Stimulated activated CD4-positive, alpha-beta T cell treated with anti-CD3 and anti-CD28 coated beads, Interleukin-15, amount 100 ng/mL, for 1 hour (primary cell): Measurements from ENCODE around the gene NSMCE4A.
"Not testable (repeated sequence)": the region's sequence is repeated elsewhere in the genome, so short reads cannot be mapped to it uniquely, and the experiment has no call there.

ENCODE experiments used
- DNase-seq, 2 donors: peaks; one replicate each; pipeline ENCODE4 v3.0.0-alpha.2; 2020; ENCODE audit warnings: low read depth in 1 of 2, low spot score in 1 of 2

Gene NSMCE4A

DNA sequence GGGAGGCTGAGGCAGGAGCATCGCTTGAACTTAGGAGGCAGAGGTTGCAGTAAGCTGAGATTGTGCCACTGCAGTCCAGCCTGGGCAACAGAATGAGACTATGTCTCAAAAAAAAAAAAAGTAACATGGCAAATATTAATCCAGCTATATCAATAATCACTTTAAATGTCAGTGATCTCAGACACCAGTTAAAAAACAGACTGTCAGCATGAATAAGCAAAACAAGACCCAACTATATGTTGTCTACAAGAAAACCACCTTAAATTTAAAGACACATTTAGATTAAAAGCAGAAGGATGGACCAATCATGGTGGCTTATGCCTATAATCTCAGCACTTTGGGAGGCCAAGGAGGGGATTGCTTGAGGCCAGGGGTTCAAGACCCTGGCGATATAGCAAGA, 38.7 kb downstream of the NSMCE4A start:
- DNase-seq = no peak

DNA sequence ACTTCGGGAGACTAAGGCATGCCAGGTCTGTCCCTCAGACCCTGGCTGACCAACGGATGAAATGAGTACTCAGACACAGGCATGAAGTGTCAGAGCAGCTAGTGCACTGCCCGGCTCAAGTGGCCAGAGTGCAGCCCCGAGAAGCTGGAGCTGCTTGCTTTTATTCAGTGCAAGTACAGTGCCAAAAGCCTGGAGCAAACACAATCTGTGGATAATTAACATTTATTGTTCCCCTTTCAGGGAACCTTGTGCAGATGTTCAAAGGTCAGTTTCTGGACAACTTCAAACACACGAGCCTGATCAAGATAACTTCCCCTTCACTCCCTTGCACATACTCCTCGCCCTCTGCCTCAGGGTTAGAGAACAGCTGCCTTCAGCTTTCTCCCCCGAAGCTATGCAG, 39.3 kb downstream of the NSMCE4A start:
- DNase-seq = no peak

DNA sequence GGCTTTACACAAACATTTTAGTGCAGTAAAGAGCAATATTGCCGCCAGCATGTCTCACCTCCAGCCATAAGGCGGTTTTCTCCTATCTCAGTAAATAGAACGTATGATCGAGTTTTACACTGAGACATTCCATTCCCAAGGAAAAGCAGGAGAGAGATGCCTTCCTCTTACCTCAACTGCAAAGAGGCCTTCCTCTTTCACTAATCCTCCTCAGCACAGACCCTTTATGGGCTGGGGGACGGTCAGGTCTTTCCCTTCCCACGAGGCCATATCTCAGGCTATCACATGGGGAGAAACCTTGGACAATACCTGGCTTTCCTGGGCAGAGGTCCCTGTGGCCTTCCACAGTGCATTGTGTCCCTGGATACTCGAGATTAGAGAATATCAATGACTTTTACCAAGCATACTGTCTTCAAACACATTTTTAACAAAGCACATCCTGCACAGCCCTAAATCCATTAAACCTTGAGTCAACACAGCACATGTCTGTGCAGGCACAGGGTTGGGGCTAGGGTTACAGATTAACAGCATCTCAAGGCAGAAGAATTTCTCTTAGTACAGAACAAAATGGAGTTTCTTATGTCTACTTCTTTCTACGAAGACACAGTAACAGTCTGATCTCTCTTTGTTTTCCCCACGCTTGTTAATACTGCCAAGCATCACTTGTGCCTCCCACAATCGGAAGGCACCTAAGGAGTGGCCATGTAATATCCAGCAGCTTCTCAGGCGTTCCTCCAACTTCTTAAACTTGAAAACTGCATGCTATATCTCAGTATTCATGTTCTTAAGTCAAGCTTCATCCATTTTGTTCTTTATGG, 44.5 kb downstream of the NSMCE4A start:
- DNase-seq = not testable (repeated sequence)

DNA sequence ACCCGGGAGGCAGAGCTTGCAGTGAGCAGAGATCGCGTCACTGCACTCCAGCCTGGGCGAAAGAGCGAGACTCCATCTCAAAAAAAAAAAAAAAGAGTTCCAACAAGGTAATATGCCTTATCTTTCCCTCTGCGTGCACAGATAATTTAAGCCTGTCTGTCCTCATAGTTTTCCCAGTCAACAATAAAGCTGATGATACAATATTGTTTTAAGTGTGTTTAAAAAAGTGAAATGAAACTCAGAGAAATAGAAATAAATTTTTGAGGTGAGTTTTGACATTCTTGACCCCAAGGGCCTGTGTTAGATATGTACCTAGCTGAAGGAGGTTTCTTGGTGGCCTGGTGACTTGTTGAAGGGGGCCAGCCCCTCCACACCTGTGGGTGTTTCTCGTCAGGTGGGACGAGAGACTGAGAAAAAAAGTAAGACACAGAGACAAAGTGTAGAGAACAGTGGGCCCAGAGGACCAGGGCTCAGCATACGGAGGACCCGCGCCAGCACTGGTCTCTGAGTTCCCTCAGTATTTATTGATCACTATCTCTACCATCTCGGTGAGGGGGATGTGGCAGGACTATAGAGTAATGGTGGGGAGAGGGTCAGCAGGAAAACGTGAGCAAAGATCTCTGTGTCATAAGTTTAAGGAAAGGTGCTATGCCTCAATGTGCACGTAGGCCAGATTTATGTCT, 45.3 kb downstream of the NSMCE4A start:
- not testable (repeated sequence) for DNase-seq

DNA sequence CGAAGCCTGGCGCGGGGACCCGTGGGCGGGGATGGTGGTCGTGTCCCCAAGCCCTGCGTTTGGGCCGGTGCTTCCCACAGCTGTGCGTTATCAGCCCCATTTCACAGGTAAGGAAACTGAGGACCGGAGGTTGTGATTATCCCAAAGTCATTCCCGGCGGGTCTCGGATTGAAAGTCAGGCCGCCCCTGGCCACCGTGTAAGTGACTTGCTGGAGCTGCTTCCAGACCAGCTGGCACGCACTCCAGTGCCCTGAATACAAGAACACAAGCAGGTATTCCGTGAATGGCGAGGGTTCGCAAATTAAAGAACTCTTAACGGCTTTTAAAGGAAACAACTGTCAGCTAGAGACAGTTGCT, 46.5 kb downstream of the NSMCE4A start:
- DNase-seq = peak in 1 of 2 donors; percentile 9

DNA sequence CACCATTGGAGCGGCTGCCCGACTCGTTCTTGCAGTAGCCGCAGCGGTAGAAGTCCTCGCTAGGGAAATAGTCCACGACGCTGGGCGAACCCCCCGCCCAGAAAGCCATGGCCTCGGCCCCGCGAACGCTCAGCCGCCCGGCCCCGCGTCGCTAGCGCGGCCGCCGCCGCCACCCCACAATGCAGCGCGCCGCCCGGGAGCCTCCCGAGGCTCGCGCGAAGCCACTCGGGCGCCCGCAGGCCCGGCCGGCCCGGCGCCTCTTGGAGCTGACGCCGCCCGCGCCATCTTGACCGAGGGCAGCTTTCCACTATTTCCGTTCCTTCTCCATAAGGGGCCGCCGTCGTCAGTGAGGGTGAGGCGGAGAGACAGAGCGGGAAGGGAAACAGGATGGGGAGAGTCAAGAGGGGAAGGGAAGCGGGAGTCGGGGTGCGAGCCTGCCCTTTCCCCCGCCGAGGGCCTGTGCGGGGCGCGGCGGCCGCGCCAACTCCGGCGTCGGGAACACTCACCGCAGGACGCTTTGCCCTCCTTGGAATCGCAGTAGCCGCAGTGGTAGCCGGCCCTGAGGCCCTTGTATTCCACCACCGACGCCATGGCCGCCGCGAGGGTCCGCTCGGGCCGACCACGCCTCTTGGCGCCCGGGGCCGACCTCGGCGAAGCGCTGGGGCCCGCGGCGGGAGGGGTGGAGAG, 47.0 kb downstream of the NSMCE4A start, which contains the start of gene ATE1:
TSS of gene ATE1 (minus strand) at position 191 of the 687 bp plus-strand sequence. CDS start at position 109, 82 bp downstream.
- peak; percentile 60 to 78 for DNase-seq

DNA sequence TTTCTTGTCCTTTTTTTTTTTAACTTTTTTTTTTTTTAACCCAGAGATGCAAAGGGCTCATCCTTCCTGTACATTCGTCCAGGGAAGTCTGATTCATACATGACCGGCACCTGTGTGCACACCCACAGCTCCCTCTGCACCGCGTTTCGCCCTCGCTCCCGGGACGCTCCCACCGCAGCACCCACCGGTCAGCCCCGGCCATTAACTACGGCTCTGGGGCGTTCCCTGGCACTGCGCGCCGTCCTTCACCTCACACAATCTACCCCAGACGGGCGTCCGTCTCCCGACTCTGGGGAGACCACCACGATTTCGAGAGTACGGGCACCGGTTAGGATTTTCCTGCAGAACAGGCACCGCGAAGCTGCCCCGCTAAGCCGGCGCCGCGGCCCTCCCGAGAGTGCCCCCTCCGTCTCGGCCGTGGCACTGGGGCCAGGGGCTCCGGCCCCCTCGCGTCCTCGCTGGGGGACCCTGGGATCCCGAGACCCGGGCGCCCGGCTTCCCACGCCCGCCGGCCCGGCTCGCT, 47.6 kb downstream of the NSMCE4A start:
- no peak for DNase-seq

DNA sequence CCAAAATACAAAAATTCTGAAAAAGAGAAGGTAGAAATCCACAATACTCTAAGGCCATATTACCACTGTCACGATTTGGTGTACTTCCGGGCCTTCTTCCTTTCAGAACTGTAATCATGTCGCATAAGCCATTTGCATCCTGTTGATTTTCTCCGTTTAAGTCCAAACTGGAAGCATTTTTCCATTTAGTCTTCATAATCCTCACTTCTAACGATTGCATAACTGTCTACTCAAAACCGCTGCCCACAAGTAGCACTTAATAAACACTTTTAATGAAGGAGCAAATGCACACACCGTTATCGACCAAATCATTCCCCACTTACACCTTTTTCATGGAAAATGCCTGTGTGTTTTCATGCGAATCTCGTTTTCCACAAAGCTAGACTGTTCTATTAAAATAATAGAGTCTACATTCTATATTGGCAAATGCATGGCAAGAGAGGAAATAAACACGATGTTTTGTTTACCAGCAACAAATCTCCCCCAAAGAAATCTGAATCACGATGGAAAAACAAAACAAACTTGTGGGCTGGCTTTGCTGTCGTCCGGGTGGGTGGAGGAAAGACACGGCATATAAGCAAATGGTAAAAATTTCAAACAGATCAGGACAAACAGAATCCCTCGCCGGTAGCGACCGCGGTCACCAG, 48.2 kb downstream of the NSMCE4A start:
- no peak for DNase-seq

DNA sequence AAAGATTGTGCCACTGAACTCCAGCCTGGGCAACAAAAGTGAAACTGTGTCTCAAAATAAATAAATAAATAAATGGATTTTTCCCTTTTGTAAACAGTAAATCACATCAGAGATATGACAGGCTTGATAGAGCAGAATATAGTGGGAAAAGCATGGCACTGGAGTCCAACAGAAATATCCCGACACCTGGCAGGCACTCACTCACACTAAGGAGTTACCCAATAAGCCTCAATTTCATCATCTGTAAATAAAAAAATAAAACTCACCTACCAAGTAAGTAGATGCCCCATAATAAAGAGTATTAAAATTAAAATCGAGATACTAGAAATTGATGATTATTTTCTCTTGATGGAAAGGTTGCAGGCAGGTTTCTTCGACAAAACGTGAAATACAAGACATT, 48.9 kb downstream of the NSMCE4A start:
- DNase-seq = no peak

DNA sequence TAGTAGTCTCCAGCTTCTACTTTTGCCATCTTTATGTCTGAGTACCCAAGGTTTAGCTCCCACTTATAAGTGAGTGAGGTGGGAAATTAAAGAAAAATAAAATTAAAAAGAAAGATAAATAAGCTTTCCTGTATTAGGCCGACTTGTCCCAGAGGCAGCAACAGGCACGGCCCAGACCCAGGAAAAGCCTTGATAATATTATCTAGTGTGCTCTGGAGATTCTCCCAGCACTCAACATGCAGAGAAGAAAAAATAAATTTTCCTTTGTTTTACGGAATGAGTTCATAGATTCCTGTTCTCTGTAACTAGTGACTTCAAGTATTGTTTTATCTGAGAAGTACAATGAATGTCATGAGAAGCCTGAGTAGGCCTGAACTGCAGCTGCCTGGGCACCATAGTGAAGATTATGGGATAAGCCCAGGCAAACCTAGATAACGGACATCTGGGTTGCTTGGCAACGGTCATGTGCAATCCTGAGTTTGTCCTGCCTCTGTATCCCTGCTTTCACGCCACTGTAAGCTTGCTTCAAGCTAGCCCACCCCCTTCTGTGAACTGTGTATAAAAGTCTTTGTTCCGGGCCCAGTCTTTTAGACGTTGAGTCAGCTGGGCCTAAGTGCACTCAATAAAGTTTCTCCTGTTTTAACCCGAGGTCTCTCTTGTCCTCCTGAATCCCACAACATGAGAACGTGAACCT, 53.6 kb downstream of the NSMCE4A start:
- DNase-seq = no peak

DNA sequence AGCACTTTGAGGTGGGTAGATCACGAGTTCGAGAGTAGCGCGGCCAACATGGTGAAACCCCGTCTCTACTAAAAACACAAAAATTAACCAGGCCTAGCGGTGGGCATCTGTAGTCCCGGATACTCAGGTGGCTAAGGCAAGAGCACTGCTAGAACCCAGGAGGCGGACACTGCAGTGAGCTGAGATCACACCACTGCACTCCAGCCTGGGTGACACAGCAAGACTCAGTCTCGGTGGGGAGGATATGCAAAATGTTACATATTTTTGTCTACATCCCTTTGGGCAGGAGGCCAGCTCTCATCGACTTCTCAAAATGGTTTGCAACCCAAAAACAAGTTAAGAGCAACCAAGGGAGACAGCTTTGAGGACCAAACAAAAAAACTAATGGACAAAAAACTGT, 55.4 kb downstream of the NSMCE4A start:
- no peak for DNase-seq

DNA sequence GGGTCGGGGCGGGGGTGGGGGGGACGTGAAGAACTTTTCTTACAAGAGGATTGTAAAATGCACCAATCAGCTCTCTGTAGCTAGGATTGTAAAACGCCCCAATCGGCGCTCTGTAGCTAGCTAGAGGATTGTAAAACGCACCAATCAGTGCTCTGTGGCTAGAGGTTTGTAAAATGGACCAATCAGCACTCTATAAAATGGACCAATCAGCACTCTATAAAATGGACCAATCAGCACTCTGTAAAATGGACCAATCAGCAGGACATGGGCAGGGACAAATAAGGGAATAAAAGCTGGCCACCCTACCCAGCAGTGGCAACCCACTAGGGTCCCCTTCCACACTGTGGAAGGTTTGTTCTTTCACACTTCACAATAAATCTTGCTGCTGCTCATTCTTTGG, 56.2 kb downstream of the NSMCE4A start:
- DNase-seq = not testable (repeated sequence)

DNA sequence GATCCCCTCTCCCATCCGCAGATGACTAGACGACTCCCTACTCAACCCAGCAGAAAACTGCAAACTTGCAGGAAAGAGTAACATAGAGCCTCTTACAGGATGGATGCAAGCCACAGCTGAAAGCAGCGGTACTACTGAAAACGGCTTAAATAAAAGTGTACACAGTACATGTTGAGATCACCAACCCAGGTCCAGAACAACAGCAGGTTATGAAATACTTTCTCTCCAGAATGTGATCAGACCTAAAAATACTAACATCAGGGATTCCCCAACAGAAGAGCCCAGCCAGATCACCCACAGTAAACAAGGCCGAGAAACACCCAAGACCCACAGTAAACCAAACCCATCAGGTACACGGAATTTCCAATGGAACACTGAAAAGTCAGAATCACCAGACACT, 60.4 kb downstream of the NSMCE4A start:
- DNase-seq = no peak

DNA sequence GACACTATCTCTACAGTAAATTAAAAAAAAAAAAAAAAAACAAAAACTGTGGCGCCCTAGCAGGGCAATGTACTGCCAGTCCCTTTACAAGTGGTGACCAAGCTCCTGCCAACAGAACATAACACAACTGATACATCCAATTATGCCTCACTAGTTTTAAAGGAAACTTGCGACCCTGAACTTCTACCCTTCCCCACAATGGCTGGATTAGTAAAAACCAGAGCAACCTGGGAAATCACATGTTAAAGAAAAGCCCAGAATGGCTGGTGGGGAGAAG, 63.7 kb downstream of the NSMCE4A start:
- no peak for DNase-seq

DNA sequence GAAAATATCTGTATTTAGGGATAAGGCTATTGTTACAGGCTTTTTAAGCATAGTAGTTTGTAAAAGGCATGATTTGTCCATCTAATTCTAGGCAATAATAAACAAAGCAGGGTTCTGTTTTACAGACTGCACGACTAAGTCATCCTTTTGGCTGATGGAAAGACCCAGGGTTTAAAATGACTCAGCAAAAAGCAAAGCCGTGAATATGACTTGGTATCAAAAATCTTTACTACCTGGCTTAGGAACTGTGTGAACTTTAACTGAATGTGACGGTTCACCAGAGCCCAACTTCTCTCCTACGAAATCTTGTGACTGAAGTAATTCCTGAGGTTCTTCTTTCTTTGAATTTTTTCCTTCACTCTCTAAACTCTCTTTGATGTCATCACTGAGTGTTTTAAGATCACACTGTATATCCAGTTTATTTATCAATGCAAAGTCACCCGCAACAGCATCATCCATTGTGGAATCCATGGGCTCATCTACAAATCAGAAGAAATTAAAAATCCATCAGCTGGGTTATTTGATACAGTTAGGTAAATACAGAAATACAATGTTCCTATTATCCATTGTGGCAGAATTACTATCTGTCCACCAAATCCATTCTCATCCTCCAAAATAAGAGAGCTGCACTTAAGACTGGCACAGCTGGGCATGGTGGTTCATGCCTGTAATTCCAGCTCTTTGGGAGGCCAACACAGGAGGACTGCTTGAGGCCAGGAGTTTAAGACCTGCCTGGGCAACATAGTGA, 64.2 kb downstream of the NSMCE4A start:
- no peak for DNase-seq
